HEK293 (cell line): ENCODE measurements around the gene ZBTB20.

ENCODE experiments used
- CTCF ChIP-seq: fragments of 450-650 bp; formaldehyde crosslinking; IDR thresholded peaks from 2 replicates; pipeline ENCODE4 v1.5.1; 2016; ENCODE audit warnings: missing biosample characterization, missing genetic modification characterization
- HIC1 ChIP-seq: fragments of 450-650 bp; formaldehyde crosslinking; IDR thresholded peaks from 2 replicates; pipeline ENCODE4 v1.5.1; 2016; ENCODE audit warnings: missing biosample characterization, missing genetic modification characterization
- MEIS1 ChIP-seq: sonication (generic); formaldehyde crosslinking; IDR thresholded peaks from 2 replicates; pipeline ENCODE4 v1.8.1; 2022; ENCODE audit warnings: missing genetic modification reagents, mild to moderate bottlenecking, borderline replicate concordance
- REPIN1 ChIP-seq: fragments of 450-650 bp; formaldehyde crosslinking; IDR thresholded peaks from 2 replicates; pipeline ENCODE4 v1.5.1; 2017; ENCODE audit warnings: missing biosample characterization, missing genetic modification characterization, low read depth
- SCRT2 ChIP-seq: fragments of 450-650 bp; formaldehyde crosslinking; IDR thresholded peaks from 2 replicates; pipeline ENCODE4 v1.5.1; 2016; ENCODE audit warnings: missing biosample characterization, missing genetic modification characterization
- SP2 ChIP-seq: fragments of 450-650 bp; formaldehyde crosslinking; IDR thresholded peaks from 2 replicates; pipeline ENCODE4 v1.5.1; 2016; ENCODE audit warnings: missing biosample characterization, missing genetic modification characterization
- ZBTB20 ChIP-seq: fragments of 450-650 bp; formaldehyde crosslinking; IDR thresholded peaks from 2 replicates; pipeline ENCODE4 v1.5.1; 2016; ENCODE audit warnings: missing biosample characterization, missing genetic modification characterization
- ZNF146 ChIP-seq: fragments of 450-650 bp; formaldehyde crosslinking; IDR thresholded peaks from 2 replicates; pipeline ENCODE4 v1.5.1; 2016; ENCODE audit warnings: missing biosample characterization, missing genetic modification characterization
- ZNF423 ChIP-seq: fragments of 450-650 bp; formaldehyde crosslinking; IDR thresholded peaks from 2 replicates; pipeline ENCODE4 v1.5.1; 2016; ENCODE audit warnings: missing biosample characterization, missing genetic modification characterization
- ZNF473 ChIP-seq: fragments of 450-650 bp; formaldehyde crosslinking; IDR thresholded peaks from 2 replicates; pipeline ENCODE4 v1.5.1; 2017; ENCODE audit warnings: missing biosample characterization, missing genetic modification characterization
- ZNF596 ChIP-seq: fragments of 450-650 bp; IDR thresholded peaks from 2 replicates; pipeline ENCODE4 v1.5.0; 2018; ENCODE audit warnings: missing biosample characterization, mild to moderate bottlenecking, missing genetic modification characterization, moderate library complexity
- ZNF654 ChIP-seq: fragments of 450-650 bp; formaldehyde crosslinking; IDR thresholded peaks from 2 replicates; pipeline ENCODE4 v1.5.1; 2016; ENCODE audit warnings: low read depth, missing biosample characterization, missing genetic modification characterization

- no peak for TF ChIP-seq SP2 (tag by site-specific recombination)
- no peak for TF ChIP-seq ZNF596 (tag by site-specific recombination)
- TF ChIP-seq CTCF: no peak
- no peak for TF ChIP-seq ZBTB20 (tag by site-specific recombination)
- no peak for TF ChIP-seq SCRT2 (tag by site-specific recombination)
- TF ChIP-seq ZNF146: no peak
- no peak for TF ChIP-seq ZNF473
- TF ChIP-seq ZNF654 (tag by site-specific recombination): no peak
- no peak for TF ChIP-seq MEIS1
- no peak for TF ChIP-seq ZNF423 (tag by site-specific recombination)
- TF ChIP-seq HIC1: no peak
- no peak for TF ChIP-seq REPIN1 (tag by site-specific recombination)
Observed at GRCh38 chr3:114336122-114336697, 810.9 kb downstream of the ZBTB20 start.
